Activated CD8-positive, alpha-beta T cell treated with anti-CD3 and anti-CD28 coated beads, Interleukin-2, amount 10 ng/mL, durations not matched to agents 7 days and 5 days (primary cell): Measurements from ENCODE around the gene EIF2S3. TPM values are rescaled to one million over a fixed set of nuclear protein-coding genes. Genes with fewer than 3 reads are reported as not detected.
"Not testable (repeated sequence)": the region's sequence is repeated elsewhere in the genome, so short reads cannot be mapped to it uniquely, and the experiment has no call there.

Experiments used
- ATAC-seq: fragments of 150-1000 bp; cut with Tn5 transposase; one replicate; pipeline ENCODE4 v1.10.0; 2021; ENCODE audit warnings: moderate library complexity
- CTCF ChIA-PET: fragments of 350-600 bp; sonication (Branson Sonifier 250); formaldehyde crosslinking; loops from one replicate; lab custom pipeline; 2021; ENCODE audit warnings: antibody characterized with exemption; lab: Charles Lee
- POLR2A ChIA-PET: fragments of 350-600 bp; sonication (Branson Sonifier 250); formaldehyde crosslinking; loops from one replicate; lab custom pipeline; 2021; ENCODE audit warnings: antibody characterized with exemption; lab: Charles Lee
- DNase-seq: peaks from one replicate; pipeline ENCODE4 v3.0.0-alpha.2; 2020
- H3K27ac Mint-ChIP-seq: one replicate; pipeline ENCODE4 v1.8.0; 2021; ENCODE audit warnings: mild to moderate bottlenecking, mixed read lengths
- H3K27me3 Mint-ChIP-seq: one replicate; pipeline ENCODE4 v1.8.0; 2021; ENCODE audit warnings: low read depth, mixed read lengths
- H3K36me3 Mint-ChIP-seq: one replicate; pipeline ENCODE4 v1.8.0; 2021; ENCODE audit warnings: low read depth, mixed read lengths
- H3K4me1 Mint-ChIP-seq: one replicate; pipeline ENCODE4 v1.8.0; 2021; ENCODE audit warnings: low read depth, mixed read lengths
- H3K4me3 Mint-ChIP-seq: one replicate; pipeline ENCODE4 v1.8.0; 2021; ENCODE audit warnings: mild to moderate bottlenecking, mixed read lengths
- H3K9me3 Mint-ChIP-seq: one replicate; pipeline ENCODE4 v1.8.0; 2022; ENCODE audit warnings: mixed read lengths; ENCODE audit not compliant: insufficient read depth
- total RNA-seq, 2 experiments: library from RNA; stranded (reverse); gene quantifications; one replicate each; pipeline ENCODE4 v1.2.3, GENCODE V29; 2021

EIF2S3 gene
- total RNA-seq, 2 experiments from 2014 or later: 187 to 197 TPM

DNA sequence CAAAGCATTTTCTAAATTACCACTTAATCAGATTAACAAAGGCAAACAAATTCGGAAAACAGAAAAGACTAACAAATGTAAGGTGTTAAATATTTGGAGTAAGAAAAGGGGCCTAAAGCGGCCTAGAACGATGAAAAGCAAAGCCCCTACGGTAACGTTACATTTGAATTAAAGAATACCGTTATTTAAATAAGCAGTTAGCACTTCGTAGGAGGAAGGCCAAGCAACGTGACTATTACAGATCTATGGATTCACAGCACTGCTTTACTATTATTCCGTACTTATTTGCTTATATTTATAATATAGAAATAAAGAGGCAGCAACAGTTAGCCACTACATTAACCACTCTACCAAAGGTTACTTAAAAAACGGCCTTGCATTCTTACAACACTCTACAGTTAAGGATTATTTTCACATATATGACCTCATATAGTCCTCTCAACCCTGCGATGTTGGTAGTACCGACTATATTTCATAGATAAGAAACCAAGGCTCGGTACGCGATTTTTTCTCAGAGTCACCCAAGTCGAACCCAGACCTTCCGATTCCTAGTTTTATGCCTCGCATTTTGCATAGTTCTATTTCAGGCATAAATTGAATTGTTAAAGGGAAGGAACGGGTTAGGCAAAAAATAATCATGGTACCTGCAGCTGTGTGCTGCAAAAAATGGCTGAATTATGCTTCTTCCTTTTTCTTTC is 30.6 kb upstream of the EIF2S3 start:
- Mint-ChIP-seq H3K27ac (peak overlapping the region; percentile 86), H3K36me3 (peaks cover 30% of the 10 kb centered on the region), H3K4me3 (peak overlapping the region; percentile 89), H3K9me3 (no peaks in the 10 kb centered on the region), H3K4me1 (peaks cover 34% of the 10 kb centered on the region), H3K27me3 (no peaks in the 10 kb centered on the region)
- CTCF ChIA-PET: interaction anchor here (1.0 to 1.8 kb wide), 2 partner anchors 30 to 116 kb away, joined by 3 to 8 read pairs; partner anchors contain the start of genes APOO and CXorf58
- DNase-seq (peak; percentile 20), ATAC-seq (no peak)
- POLR2A ChIA-PET: interaction anchor here (0.6 to 3.5 kb wide), 7 partner anchors 30 to 281 kb away, joined by 3 to 24 read pairs (median 4); partner anchors contain the start of genes ACOT9, EIF2S3 and SAT1

DNA sequence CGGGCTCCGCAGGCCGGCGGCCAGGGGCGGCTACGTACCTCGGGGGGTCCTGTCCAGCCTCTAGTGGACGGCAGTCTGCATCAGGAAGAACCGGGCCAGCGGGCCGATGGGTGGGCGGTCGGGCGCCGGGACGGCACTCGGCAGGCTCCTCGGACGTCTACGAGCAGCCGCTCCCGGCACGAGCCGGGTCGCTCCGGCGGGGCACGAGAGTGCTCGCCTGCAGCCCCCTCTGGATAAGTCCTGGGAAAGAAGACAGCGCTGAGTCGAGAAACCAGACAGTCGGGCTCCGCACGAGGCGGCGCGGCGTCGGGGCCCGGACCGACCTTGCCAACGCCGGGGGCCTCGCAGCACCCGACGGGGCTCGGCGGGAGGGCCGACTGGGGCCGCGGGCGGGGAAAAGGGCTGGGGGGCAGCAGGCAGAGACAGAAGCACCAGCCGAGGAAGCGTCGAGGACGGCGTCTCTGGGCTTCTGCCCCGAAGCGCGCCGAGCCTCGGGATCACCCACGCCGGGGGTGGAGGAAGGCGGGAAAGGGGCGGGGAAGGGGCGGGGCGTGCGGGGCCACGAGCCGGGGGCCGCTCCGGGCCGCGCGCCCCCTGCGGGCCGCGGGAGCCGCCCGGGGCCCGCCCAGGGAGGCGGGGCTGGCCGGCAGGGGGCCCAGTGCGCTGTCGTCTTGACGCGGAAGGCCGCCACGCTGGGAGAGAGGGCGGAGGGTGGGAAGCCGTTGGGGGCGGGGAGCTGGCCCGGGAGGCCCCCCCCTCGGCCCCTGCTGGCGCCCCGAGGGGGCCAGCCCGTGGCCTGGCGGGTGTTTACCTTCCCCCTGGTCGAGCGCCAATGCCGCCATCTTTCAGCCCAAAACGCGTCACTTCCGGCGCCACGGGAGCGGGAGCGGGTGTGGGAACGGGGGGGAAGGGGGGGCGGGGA is 29.7 kb upstream of the EIF2S3 start:
- DNase-seq (peak; percentile 89), ATAC-seq (peak; percentile 91)
- Mint-ChIP-seq H3K9me3 (no peaks in the 10 kb centered on the region), H3K27me3 (no peaks in the 10 kb centered on the region), H3K36me3 (peaks cover 25% of the 10 kb centered on the region), H3K27ac (peak overlapping the region; percentile 86), H3K4me3 (peak overlapping the region; percentile 89), H3K4me1 (peaks cover 27% of the 10 kb centered on the region)
- POLR2A ChIA-PET: interaction anchor here (0.6 to 3.5 kb wide), 9 partner anchors 12 to 455 kb away, joined by 3 to 24 read pairs (median 6); partner anchors contain the start of genes EIF2S3 and SAT1
- CTCF ChIA-PET: interaction anchor here (1.0 to 2.9 kb wide), 10 partner anchors 10 to 123 kb away, joined by 3 to 31 read pairs (median 4); partner anchors contain the start of genes APOO, CXorf58 and EIF2S3

DNA sequence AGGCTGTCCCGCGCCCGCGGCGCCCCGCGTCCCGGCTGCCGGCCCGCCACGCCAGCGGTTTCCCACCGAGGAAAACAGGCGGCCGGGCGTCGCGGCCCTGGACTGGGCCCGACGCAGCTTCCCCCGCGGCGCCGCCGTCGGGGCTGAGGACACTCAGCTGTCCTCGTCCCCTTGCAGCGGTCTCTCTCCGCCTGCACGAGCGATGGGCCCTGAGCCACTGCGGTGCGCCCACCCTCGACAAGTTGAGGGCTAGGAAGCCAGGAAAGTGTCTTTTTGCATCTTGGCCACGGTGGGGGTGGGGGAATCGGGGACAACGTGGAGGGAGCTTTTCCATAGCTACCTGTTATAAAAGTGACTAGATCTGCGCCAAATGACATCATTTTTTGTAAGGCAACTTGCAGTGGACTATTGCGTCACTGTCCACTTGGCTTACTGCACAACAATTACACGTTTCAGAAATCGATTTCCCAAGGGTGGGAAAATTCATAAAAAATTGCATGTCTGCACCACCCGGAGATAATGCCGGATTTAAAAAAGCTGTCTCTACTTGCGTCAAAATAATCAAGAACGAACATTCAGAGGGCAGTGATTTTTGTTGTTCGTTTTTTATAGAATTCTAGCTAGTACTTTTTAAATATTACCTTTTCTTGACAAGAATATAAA is 28.9 kb upstream of the EIF2S3 start:
- no peak for DNase-seq
- H3K4me3 Mint-ChIP-seq: peak overlapping the region; percentile 82
- ChIA-PET CTCF (interaction anchor here (1.0 to 2.9 kb wide), 9 partner anchors 11 to 124 kb away, joined by 3 to 31 read pairs (median 4); partner anchors contain the start of genes APOO, CXorf58 and EIF2S3), POLR2A (interaction anchor here (0.6 to 3.5 kb wide), 8 partner anchors 13 to 455 kb away, joined by 3 to 24 read pairs (median 6); partner anchors contain the start of genes APOO, CXorf58, EIF2S3 and SAT1)
- peak overlapping the region; percentile 96 for H3K27ac Mint-ChIP-seq
- H3K36me3 Mint-ChIP-seq: peaks cover 21% of the 10 kb centered on the region
- peak; percentile 45 for ATAC-seq
- no peaks in the 10 kb centered on the region for H3K27me3 Mint-ChIP-seq
- H3K9me3 Mint-ChIP-seq: no peaks in the 10 kb centered on the region
- peaks cover 21% of the 10 kb centered on the region for H3K4me1 Mint-ChIP-seq

DNA sequence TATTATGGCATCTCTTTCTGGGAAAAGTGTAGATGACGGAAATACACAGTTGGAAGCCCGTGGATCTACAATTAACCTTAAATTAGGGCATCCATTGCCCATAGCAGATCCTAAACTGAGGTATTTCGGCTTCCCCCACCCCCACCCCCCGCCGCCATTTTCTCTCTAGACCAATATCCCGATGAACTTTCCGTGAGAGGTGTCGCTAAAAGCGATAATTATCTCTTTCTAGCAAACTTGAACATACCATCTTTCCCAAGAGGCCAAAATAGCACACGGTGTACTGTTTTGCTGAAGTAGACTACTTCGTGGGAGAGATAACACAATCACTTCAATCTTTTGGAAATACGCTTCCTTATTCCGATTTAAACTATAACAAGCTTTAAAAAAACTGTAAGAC is 28.3 kb upstream of the EIF2S3 start:
- H3K9me3 Mint-ChIP-seq: no peaks in the 10 kb centered on the region
- H3K27me3 Mint-ChIP-seq: no peaks in the 10 kb centered on the region
- H3K4me3 Mint-ChIP-seq: peak overlapping the region; percentile 82
- POLR2A ChIA-PET: interaction anchor here (0.6 to 3.5 kb wide), 7 partner anchors 13 to 454 kb away, joined by 4 to 24 read pairs (median 6); partner anchors contain the start of genes APOO, CXorf58, EIF2S3 and SAT1
- no peak for ATAC-seq
- peak overlapping the region; percentile 46 for H3K27ac Mint-ChIP-seq
- CTCF ChIA-PET: interaction anchor here (1.0 to 2.9 kb wide), 8 partner anchors 13 to 125 kb away, joined by 3 to 31 read pairs (median 4); partner anchors contain the start of genes APOO, CXorf58 and EIF2S3
- peaks cover 16% of the 10 kb centered on the region for H3K36me3 Mint-ChIP-seq
- peaks cover 15% of the 10 kb centered on the region for H3K4me1 Mint-ChIP-seq
- DNase-seq: no peak

DNA sequence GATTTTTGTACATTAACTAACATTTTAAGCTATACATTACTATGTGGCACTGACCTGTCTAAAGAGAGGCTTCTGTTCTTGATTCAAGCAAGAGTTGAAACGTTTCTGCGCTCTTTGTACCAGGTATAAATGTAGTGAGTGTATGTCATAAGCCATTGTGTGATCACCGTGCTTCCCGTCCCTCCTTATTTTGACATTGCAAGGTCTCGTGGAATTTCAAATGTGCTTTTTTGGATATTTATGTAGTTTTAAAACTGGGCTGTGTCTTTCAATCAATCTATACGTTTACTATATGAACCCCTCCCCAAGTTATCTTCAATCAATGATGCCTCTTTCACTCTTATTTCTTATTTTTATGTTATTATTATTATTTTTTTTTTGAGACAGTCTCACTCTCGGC is 27.7 kb upstream of the EIF2S3 start, which contains the start of gene KLHL15:
KLHL15 (minus strand) TSS at position 101 of the 400 bp plus-strand sequence. CDS start 20,493 bp downstream, outside the sequence.
- POLR2A ChIA-PET: interaction anchor here (0.6 to 3.5 kb wide), 5 partner anchors 27 to 246 kb away, joined by 4 to 24 read pairs (median 6); partner anchors contain the start of genes APOO, CXorf58, EIF2S3 and SAT1
- Mint-ChIP-seq H3K27me3 (no peaks in the 10 kb centered on the region), H3K27ac (peak within 1 kb of the TSS; percentile 96), H3K36me3 (peaks cover 9% of the 10 kb centered on the region), H3K4me3 (peak within 1 kb of the TSS; percentile 82), H3K4me1 (peaks cover 11% of the 10 kb centered on the region), H3K9me3 (no peaks in the 10 kb centered on the region)
- ATAC-seq: no peak
- CTCF ChIA-PET: interaction anchor here (1.5 to 2.9 kb wide), 3 partner anchors 27 to 125 kb away, joined by 5 to 31 read pairs (median 6); partner anchors contain the start of gene EIF2S3
- DNase-seq: no peak

DNA sequence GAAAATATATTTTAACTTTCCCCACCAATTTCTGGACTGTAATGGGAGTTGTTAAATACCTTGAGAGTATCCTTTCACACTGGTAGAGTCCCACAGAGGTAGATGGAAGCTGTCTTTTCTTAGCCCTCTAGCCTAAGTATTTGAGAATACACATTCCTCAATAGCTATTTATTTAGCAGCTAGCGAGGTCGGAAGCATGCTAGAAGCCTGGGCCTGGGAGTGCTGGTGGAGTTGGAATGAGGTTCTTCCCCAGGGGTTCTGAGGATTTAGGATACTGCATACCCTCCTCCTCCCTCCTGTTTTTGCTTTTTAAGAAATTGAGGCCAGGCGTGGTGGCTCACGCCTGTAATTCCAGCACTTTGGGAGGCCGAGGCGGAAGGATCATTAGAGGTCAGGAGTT is 26.8 kb upstream of the EIF2S3 start:
- CTCF ChIA-PET: interaction anchor here (2.9 kb wide), 1 partner anchor 26 kb away, joined by 31 read pairs; the partner anchor contains the start of gene EIF2S3
- ATAC-seq: no peak
- Mint-ChIP-seq H3K9me3 (no peaks in the 10 kb centered on the region), H3K4me1 (peaks cover 10% of the 10 kb centered on the region), H3K4me3 (no peak overlapping the region), H3K27me3 (no peaks in the 10 kb centered on the region), H3K27ac (no peak overlapping the region), H3K36me3 (peaks cover 7% of the 10 kb centered on the region)
- POLR2A ChIA-PET: interaction anchor here (0.6 kb wide), 1 partner anchor 247 kb away, joined by 4 read pairs; no protein-coding TSS in a partner anchor
- DNase-seq: no peak

DNA sequence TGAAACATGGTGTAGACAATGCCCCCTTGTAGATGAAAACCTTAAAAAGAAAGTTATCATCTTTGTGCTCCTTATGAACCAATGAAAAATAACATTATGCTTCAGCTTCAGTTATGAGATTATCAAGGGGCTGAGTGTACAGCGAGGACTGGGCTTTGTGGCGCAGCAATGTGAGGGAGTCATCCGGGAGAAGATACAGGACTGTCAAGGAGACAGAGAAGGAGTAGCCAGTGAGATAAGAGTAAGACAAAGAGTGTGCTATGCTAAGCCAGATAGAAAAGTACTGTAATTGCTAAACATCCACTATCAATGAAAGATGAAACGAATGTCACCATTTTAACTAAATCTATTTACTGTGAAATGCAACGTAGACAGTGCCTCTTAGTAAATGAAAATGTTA is 24.2 kb upstream of the EIF2S3 start:
- no peak for DNase-seq
- H3K27ac Mint-ChIP-seq: no peak overlapping the region
- ChIA-PET CTCF (interaction anchor here (1.8 kb wide), 1 partner anchor 23 kb away, joined by 6 read pairs; no protein-coding TSS in a partner anchor), POLR2A (no interaction called here)
- H3K4me3 Mint-ChIP-seq: no peak overlapping the region
- no peaks in the 10 kb centered on the region for H3K9me3 Mint-ChIP-seq
- H3K27me3 Mint-ChIP-seq: no peaks in the 10 kb centered on the region
- H3K36me3 Mint-ChIP-seq: no peaks in the 10 kb centered on the region
- no peak for ATAC-seq
- peaks cover 8% of the 10 kb centered on the region for H3K4me1 Mint-ChIP-seq

DNA sequence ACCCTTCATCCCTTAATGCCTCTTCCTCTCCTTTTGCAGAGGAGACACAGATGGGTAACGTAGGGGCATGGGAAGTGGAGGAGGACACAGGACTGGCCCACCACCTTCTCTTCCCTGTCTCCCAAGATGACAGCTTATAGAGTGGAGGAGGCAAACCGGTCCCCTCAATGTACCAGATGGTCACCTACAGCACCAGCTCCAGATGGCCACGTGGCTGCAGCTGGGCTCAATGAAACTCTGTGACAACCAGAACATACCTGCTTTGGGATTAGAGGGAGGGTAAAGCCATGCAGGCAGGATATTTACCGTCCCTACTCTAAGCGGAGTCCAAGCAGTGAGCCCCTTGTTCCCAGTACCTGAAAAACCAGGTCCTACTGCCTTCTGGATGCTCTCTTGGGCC is 20.3 kb upstream of the EIF2S3 start:
- Mint-ChIP-seq H3K4me1 (no peaks in the 10 kb centered on the region), H3K36me3 (no peaks in the 10 kb centered on the region), H3K9me3 (no peaks in the 10 kb centered on the region), H3K4me3 (no peak overlapping the region), H3K27me3 (no peaks in the 10 kb centered on the region), H3K27ac (no peak overlapping the region)
- ChIA-PET POLR2A (no interaction called here), CTCF (interaction anchor here (0.8 kb wide), 1 partner anchor 167 kb away, joined by 3 read pairs; no protein-coding TSS in a partner anchor)
- ATAC-seq: no peak
- no peak for DNase-seq

DNA sequence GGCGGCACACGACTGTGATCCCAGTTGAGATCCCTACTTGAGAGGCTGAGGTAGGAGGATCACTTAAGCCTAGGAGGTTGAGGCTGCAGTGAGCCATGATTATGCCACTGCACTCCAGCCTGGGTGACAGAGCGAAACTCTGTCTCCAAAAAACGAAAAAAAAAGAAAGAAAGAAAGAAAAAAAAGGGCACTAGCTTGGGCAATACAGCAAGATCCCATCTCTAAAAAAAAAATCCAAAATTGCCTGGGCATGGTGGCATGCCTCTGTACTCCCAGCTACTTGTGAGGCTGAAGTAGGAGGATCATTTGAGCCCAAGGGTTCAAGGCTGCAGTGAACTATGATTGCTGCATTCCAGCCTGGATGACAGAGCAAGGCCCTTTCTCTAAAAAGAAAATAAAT is 17.0 kb upstream of the EIF2S3 start:
- Mint-ChIP-seq H3K27me3 (no peaks in the 10 kb centered on the region), H3K4me3 (no peak overlapping the region), H3K9me3 (no peaks in the 10 kb centered on the region), H3K4me1 (no peaks in the 10 kb centered on the region), H3K27ac (no peak overlapping the region), H3K36me3 (no peaks in the 10 kb centered on the region)
- ChIA-PET POLR2A (no interaction called here), CTCF (no interaction called here)
- no peak for DNase-seq
- ATAC-seq: no peak

DNA sequence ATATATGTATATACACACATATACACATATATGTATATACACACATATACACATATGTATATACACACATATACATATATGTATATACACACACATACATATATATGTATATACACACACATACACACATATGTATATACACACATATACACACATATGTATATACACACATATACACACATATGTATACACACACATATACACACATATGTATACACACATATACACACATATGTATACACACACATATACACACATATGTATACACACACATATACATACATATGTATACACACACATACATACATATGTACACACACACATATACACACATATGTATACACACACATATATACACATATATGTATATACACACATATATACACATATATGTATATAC is 8.7 kb upstream of the EIF2S3 start:
- H3K36me3 Mint-ChIP-seq, CTCF ChIA-PET, ATAC-seq, H3K9me3 Mint-ChIP-seq, H3K4me1 Mint-ChIP-seq, H3K27me3 Mint-ChIP-seq, H3K27ac Mint-ChIP-seq, POLR2A ChIA-PET, DNase-seq, H3K4me3 Mint-ChIP-seq: not testable (repeated sequence)
